HepG2 (cell line): Measurements from ENCODE around the gene RAB11FIP5. TPM values are rescaled to one million over a fixed set of nuclear protein-coding genes. Genes with fewer than 3 reads are reported as not detected.

Experiments
- ATAC-seq: fragments of 200-7000 bp; cut with Tn5 transposase; 3 replicates; pipeline ENCODE4 v1.9.1; 2020; ENCODE audit warnings: mild to moderate bottlenecking, moderate library complexity
- BruUV-seq: library from RNA; stranded (reverse); fragments of 400-500 nt; replicated peaks from 2 replicates; lab custom pipeline; 2021; lab: Mats Ljungman, UMichigan
- CTCF ChIA-PET: fragments of 300-600 bp; formaldehyde crosslinking; extraction: SDS; loops from one replicate; lab custom pipeline; 2021; ENCODE audit warnings: low total read pairs, inconsistent platforms, low intra/inter-chr PET ratio; lab: Yijun Ruan, JAX
- POLR2A ChIA-PET: fragments of 350-600 bp; sonication (Branson Sonifier 250); formaldehyde crosslinking; loops from one replicate; lab custom pipeline; 2020; ENCODE audit warnings: antibody characterized with exemption, inconsistent platforms; lab: Yijun Ruan, JAX
- DNase-seq: peaks from one replicate; pipeline ENCODE4 v3.0.0-alpha.2; 2015; ENCODE audit warnings: low spot score
- FAIRE-seq: peaks from 3 replicates; lab custom pipeline; 2011; peaks lifted over from hg19 to GRCh38; lab: Jason Lieb, UNC
- H2AFZ ChIP-seq: one replicate; pipeline ENCODE4 v1.6.1; 2011; ENCODE audit warnings: low read length, inconsistent platforms
- H3K27ac ChIP-seq: fragments of 300-600 bp; 3 replicates; pipeline ENCODE4 v1.8.0; 2011; ENCODE audit warnings: mixed run types, mild to moderate bottlenecking, mixed read lengths, low read length, inconsistent platforms; ENCODE audit not compliant: insufficient read depth; ENCODE audit errors: extremely low read length
- H3K27me3 ChIP-seq, 2 experiments: fragments of 200-600 bp in 1 of 2; 2 replicates in 1 of 2; 3 replicates in 1 of 2; pipeline versions ENCODE4 v1.6.0 to v1.8.0; 2011; ENCODE audit warnings: low read length in 2 of 2, mild to moderate bottlenecking in 2 of 2, moderate library complexity in 2 of 2, inconsistent platforms in 1 of 2; ENCODE audit not compliant: insufficient read depth in 2 of 2, control insufficient read depth in 1 of 2
- H3K36me3 ChIP-seq, 2 experiments: fragments of 200-600 bp in 1 of 2; replicated peaks in 1 of 2; 2 replicates in 1 of 2; 3 replicates in 1 of 2; pipeline versions ENCODE4 v1.5.1 to v1.8.0; 2011; ENCODE audit warnings: low read length in 2 of 2, inconsistent platforms in 1 of 2; ENCODE audit not compliant: insufficient read depth in 2 of 2, control insufficient read depth in 1 of 2
- H3K4me1 ChIP-seq: 2 replicates; pipeline ENCODE4 v1.5.1; 2012; ENCODE audit warnings: low read length, inconsistent platforms; ENCODE audit not compliant: insufficient read depth
- H3K4me2 ChIP-seq: 2 replicates; pipeline ENCODE4 v1.6.0; 2011; ENCODE audit warnings: low read depth, low read length, inconsistent platforms
- H3K4me3 ChIP-seq, 3 experiments: fragments of 200-600 bp in 1 of 3; sonication (generic), shearing (Covaris generic) in 1 of 3; replicated peaks in 1 of 3; 2 replicates each; pipeline ENCODE4 v1.5.1; 2011 to 2016; ENCODE audit warnings: low read length in 3 of 3, inconsistent platforms in 2 of 3, low read depth in 2 of 3, mild to moderate bottlenecking in 2 of 3, control low read depth in 1 of 3, mixed read lengths in 1 of 3; ENCODE audit not compliant: insufficient read depth in 1 of 3
- H3K79me2 ChIP-seq: one replicate; pipeline ENCODE4 v1.6.1; 2011; ENCODE audit warnings: low read length, inconsistent platforms; ENCODE audit not compliant: insufficient read depth
- H3K9ac ChIP-seq: 2 replicates; pipeline ENCODE4 v1.6.0; 2011; ENCODE audit warnings: mild to moderate bottlenecking, low read depth, low read length, inconsistent platforms; ENCODE audit not compliant: insufficient read depth
- H3K9me3 ChIP-seq: 2 replicates; pipeline ENCODE4 v1.5.1; 2012; ENCODE audit warnings: mild to moderate bottlenecking, low read length
- H4K20me1 ChIP-seq: 2 replicates; pipeline ENCODE4 v1.6.0; 2011; ENCODE audit warnings: inconsistent platforms, mild to moderate bottlenecking, low read length, moderate library complexity; ENCODE audit not compliant: insufficient read depth
- ASH2L ChIP-seq: fragments of 300-600, 200-600 bp; sonication (generic); IDR thresholded peaks from 2 replicates; pipeline ENCODE4 v1.7.0; 2017; ENCODE audit warnings: low read depth, mild to moderate bottlenecking, moderate library complexity, mixed read lengths, low read length; ENCODE audit not compliant: insufficient read length
- FOXC1 ChIP-seq: sonication (generic); formaldehyde crosslinking; IDR thresholded peaks from 2 replicates; pipeline ENCODE4 v1.8.0; 2022; ENCODE audit warnings: mild to moderate bottlenecking, missing genetic modification reagents, borderline replicate concordance
- GATAD2A ChIP-seq: IDR thresholded peaks from 2 replicates; pipeline ENCODE4 v1.6.1; 2016
- PHB2 ChIP-seq: fragments of 450-650 bp; IDR thresholded peaks from 2 replicates; pipeline ENCODE4 v1.6.1; 2018; ENCODE audit not compliant: partially characterized antibody
- ZNF326 ChIP-seq: sonication (generic); formaldehyde crosslinking; IDR thresholded peaks from 2 replicates; pipeline ENCODE4 v1.4.0; 2020; ENCODE audit warnings: missing genetic modification reagents, borderline replicate concordance
- ZNF441 ChIP-seq: sonication (generic); formaldehyde crosslinking; IDR thresholded peaks from 2 replicates; pipeline ENCODE4 v1.7.0; 2021; ENCODE audit warnings: missing genetic modification reagents, borderline replicate concordance
- ZNF501 ChIP-seq: sonication (generic); formaldehyde crosslinking; IDR thresholded peaks from 2 replicates; pipeline ENCODE4 v1.5.1; 2020; ENCODE audit warnings: mild to moderate bottlenecking, moderate library complexity, missing genetic modification reagents
- WGBS: methylation state at CpG from one replicate; pipeline ENCODE4 v1.1.6; 2017; ENCODE audit warnings: low lambda C conversion rate; 5-methylcytosine and 5-hydroxymethylcytosine counted together
- in situ Hi-C: cut with HindIII; loops from 2 replicates; pipeline ENCODE4 v1.10.0; 2017; ENCODE audit warnings: low pct_unique_long_range_greater_than_20kb; ENCODE audit not compliant: extremely low pct_ligation_motif_present
- intact Hi-C: fragments of 100-400 bp; cut with micrococcal nuclease; formaldehyde crosslinking; loops from one replicate; pipeline ENCODE4 v1.10.0; 2022; ENCODE audit not compliant: unreplicated experiment
- polyA plus RNA-seq, 8 experiments: library from polyadenylated mRNA; depleted of rRNA in 3 of 8; stranded (reverse) in 7 of 8; unstranded in 1 of 8; fragments of >200 nt; fragmentation: Illumina TruSeq in 4 of 8; extraction: Trizol in 4 of 8; gene quantifications; 2 replicates each; pipeline versions ENCODE4 v1.2.1 to v1.2.3, GENCODE V29; 2011 to 2016; ENCODE audit warnings: low read depth in 4 of 8, missing spikeins in 1 of 8, mixed read lengths in 1 of 8; ENCODE audit not compliant: insufficient read depth in 1 of 8
- total RNA-seq, 5 experiments: library from RNA; depleted of rRNA; stranded (reverse); fragments of >200 nt; fragmentation: Illumina TruSeq; extraction: Trizol; gene quantifications; 2 replicates each; pipeline ENCODE4 v1.2.3, GENCODE V29; 2016; ENCODE audit warnings: low read depth in 1 of 5
- TF ChIP-seq, protein P1 (sequence below): sonication (generic); formaldehyde crosslinking; IDR thresholded peaks from 2 replicates; pipeline ENCODE4 v1.4.0; 2020; ENCODE audit warnings: missing genetic modification reagents
- TF ChIP-seq, protein P2 (sequence below): fragments of 450-650 bp; IDR thresholded peaks from 2 replicates; pipeline ENCODE4 v1.6.1; 2017; ENCODE audit warnings: mild to moderate bottlenecking
- TF ChIP-seq, protein P3 (sequence below): sonication (generic); formaldehyde crosslinking; IDR thresholded peaks from 2 replicates; pipeline ENCODE4 v1.4.0; 2020; ENCODE audit warnings: missing genetic modification reagents, mild to moderate bottlenecking, borderline replicate concordance
- TF ChIP-seq, protein P4 (sequence below): sonication (generic); formaldehyde crosslinking; IDR thresholded peaks from 2 replicates; pipeline ENCODE4 v1.5.0; 2020; ENCODE audit warnings: missing genetic modification reagents, mild to moderate bottlenecking, borderline replicate concordance

The RAB11FIP5 gene
- total and polyA plus RNA-seq, 2 of the 13 experiments (the other 11 are each of a cell fraction or from before 2014, with no cell fraction given) = 9.4 to 22.9 TPM

DNA sequence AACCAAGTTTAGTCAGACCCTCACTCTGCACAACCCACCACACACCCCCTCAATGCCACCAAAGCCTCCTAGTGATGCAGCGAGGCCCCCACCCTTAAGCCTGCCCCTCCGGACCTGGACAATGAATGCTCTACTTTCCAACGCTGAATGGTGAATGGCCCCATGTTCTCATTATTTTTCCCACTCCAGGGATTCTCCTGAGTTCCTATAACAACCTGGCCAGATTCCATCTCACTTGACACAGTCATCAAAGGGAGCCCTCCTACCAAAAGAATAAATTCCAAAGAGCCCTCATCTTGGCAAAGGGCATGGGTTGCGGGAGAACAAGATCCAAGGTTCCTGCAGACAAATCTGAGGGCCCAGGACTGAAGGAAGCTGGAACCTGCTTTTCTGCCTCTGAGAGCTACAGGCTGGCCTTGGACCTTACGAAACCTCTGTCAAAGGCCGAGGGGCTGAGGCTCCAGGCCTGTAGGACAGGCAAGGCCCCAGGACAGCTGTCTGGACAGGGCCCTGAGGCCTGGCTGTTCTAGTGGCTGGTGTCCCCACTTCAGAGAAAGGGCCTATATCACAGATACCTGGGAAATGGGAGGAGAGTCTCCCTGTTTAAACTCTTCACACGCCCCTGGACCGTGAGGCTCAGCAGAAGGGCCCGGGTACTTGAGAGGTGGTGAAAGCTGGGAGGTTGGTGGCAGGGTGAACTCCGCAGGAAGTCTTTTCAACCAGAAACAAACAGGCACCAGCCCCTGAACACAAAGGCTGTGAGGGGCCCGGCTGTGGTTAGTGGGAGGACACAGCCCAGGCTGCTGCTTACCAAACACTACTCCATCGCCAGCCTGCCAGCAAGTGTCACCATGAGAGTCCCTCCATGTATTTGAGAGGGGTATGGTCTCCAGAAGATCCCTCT lies 68.6 kb downstream of the RAB11FIP5 start:
- CTCF ChIA-PET = no interaction called here
- Histone ChIP-seq H3K9ac (peak overlapping the region; percentile 55), H3K79me2 (peaks cover 3% of the 10 kb centered on the region), H3K9me3 (no peaks in the 10 kb centered on the region), H3K4me1 (peaks cover 45% of the 10 kb centered on the region), H3K4me2 (peak overlapping the region; percentile 49), H4K20me1 (no peaks in the 10 kb centered on the region), H3K4me3 (0 out of 6 replicates have a peak overlapping the region, but pooled peaks of 1 of the 3 experiments have one; percentile 17), H3K27ac (peak overlapping the region; percentile 75), H2AFZ (no peak overlapping the region), H3K27me3 (no peaks in the 10 kb centered on the region), H3K36me3 (peaks cover 5 to 14% of the 10 kb centered on the region in 2 experiments; a peak in 3 of 5 replicates)
- no TSS peak for BruUV-seq
- FAIRE-seq = peak; percentile 32
- in situ Hi-C loops (no loop called here), intact Hi-C loops (no loop called here)
- WGBS = 63% methylated on average over 11 of the region's 12 CpGs
- peak; percentile 96 for ATAC-seq
- peak; percentile 61 for DNase-seq
- POLR2A ChIA-PET = interaction anchor here (0.9 to 2.3 kb wide), 9 partner anchors 8 to 166 kb away, joined by 3 to 25 read pairs (median 3); partner anchors contain the start of gene SFXN5
- TF ChIP-seq, protein P1, sequence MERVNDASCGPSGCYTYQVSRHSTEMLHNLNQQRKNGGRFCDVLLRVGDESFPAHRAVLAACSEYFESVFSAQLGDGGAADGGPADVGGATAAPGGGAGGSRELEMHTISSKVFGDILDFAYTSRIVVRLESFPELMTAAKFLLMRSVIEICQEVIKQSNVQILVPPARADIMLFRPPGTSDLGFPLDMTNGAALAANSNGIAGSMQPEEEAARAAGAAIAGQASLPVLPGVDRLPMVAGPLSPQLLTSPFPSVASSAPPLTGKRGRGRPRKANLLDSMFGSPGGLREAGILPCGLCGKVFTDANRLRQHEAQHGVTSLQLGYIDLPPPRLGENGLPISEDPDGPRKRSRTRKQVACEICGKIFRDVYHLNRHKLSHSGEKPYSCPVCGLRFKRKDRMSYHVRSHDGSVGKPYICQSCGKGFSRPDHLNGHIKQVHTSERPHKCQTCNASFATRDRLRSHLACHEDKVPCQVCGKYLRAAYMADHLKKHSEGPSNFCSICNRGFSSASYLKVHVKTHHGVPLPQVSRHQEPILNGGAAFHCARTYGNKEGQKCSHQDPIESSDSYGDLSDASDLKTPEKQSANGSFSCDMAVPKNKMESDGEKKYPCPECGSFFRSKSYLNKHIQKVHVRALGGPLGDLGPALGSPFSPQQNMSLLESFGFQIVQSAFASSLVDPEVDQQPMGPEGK = 0 out of 2 replicates have a peak, but pooled peaks have one; percentile 6
- TF ChIP-seq, protein P2, sequence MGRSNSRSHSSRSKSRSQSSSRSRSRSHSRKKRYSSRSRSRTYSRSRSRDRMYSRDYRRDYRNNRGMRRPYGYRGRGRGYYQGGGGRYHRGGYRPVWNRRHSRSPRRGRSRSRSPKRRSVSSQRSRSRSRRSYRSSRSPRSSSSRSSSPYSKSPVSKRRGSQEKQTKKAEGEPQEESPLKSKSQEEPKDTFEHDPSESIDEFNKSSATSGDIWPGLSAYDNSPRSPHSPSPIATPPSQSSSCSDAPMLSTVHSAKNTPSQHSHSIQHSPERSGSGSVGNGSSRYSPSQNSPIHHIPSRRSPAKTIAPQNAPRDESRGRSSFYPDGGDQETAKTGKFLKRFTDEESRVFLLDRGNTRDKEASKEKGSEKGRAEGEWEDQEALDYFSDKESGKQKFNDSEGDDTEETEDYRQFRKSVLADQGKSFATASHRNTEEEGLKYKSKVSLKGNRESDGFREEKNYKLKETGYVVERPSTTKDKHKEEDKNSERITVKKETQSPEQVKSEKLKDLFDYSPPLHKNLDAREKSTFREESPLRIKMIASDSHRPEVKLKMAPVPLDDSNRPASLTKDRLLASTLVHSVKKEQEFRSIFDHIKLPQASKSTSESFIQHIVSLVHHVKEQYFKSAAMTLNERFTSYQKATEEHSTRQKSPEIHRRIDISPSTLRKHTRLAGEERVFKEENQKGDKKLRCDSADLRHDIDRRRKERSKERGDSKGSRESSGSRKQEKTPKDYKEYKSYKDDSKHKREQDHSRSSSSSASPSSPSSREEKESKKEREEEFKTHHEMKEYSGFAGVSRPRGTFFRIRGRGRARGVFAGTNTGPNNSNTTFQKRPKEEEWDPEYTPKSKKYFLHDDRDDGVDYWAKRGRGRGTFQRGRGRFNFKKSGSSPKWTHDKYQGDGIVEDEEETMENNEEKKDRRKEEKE = no peak
- TF ChIP-seq ZNF441 (CRISPR knock-in tag) (0 out of 2 replicates have a peak, but pooled peaks have one; percentile 7), PHB2 (no peak), ASH2L (peak; percentile 32), ZNF501 (peak; percentile 64), ZNF326 (CRISPR knock-in tag) (no peak), FOXC1 (CRISPR knock-in tag) (no peak), GATAD2A (CRISPR knock-in tag) (peak; percentile 71)
- TF ChIP-seq, protein P3, sequence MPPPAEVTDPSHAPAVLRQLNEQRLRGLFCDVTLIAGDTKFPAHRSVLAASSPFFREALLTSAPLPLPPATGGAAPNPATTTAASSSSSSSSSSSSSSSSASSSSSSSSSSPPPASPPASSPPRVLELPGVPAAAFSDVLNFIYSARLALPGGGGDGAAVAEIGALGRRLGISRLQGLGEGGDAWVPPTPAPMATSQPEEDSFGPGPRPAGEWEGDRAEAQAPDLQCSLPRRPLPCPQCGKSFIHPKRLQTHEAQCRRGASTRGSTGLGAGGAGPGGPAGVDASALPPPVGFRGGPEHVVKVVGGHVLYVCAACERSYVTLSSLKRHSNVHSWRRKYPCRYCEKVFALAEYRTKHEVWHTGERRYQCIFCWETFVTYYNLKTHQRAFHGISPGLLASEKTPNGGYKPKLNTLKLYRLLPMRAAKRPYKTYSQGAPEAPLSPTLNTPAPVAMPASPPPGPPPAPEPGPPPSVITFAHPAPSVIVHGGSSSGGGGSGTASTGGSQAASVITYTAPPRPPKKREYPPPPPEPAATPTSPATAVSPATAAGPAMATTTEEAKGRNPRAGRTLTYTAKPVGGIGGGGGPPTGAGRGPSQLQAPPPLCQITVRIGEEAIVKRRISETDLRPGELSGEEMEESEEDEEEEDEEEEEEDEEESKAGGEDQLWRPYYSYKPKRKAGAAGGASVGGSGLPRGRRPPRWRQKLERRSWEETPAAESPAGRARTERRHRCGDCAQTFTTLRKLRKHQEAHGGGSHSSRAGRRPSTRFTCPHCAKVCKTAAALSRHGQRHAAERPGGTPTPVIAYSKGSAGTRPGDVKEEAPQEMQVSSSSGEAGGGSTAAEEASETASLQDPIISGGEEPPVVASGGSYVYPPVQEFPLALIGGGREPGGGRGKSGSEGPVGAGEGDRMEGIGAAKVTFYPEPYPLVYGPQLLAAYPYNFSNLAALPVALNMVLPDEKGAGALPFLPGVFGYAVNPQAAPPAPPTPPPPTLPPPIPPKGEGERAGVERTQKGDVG = peak; percentile 79; the same call in 1 of the 2 replicates
- TF ChIP-seq, protein P4, sequence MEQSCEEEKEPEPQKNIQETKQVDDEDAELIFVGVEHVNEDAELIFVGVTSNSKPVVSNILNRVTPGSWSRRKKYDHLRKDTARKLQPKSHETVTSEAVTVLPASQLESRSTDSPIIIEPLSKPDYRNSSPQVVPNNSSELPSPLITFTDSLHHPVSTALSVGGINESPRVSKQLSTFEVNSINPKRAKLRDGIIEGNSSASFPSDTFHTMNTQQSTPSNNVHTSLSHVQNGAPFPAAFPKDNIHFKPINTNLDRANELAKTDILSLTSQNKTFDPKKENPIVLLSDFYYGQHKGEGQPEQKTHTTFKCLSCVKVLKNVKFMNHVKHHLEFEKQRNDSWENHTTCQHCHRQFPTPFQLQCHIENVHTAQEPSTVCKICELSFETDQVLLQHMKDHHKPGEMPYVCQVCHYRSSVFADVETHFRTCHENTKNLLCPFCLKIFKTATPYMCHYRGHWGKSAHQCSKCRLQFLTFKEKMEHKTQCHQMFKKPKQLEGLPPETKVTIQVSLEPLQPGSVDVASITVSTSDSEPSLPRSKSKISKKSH (CRISPR knock-in tag) = peak; percentile 61; the same call in 1 of the 2 replicates
